Fibroblast of lung (primary cell): ENCODE results near the gene CFAP206.

ENCODE experiments used
- CTCF ChIP-seq, 2 donors: IDR thresholded peaks in 1 of 2; conservative IDR thresholded peaks in 1 of 2; 1 replicate in 1 of 2; 2 replicates in 1 of 2; pipeline ENCODE4 v1.5.1; 2011 to 2012; ENCODE audit warnings: low read length in 2 of 2, control low read depth in 1 of 2, inconsistent platforms in 1 of 2, low read depth in 1 of 2, mild to moderate bottlenecking in 1 of 2
- EZH2 ChIP-seq: IDR thresholded peaks from 2 replicates; pipeline ENCODE4 v1.5.1; 2012; ENCODE audit warnings: low read length, control low read depth, mild to moderate bottlenecking; ENCODE audit errors: missing control alignments

- TF ChIP-seq CTCF (conservative IDR thresholded peaks at IDR 0.05 in 1 of 2, IDR thresholded peaks at IDR 0.05 in 1 of 2; ENCODE audit: low read depth in 1 of 2, low read length in 2 of 2) (no peak), EZH2 (no peak)
These were observed 76.7 kb downstream of the CFAP206 start for GRCh38 chr6:87484491-87484890.
